H1 (cell line): ENCODE results near the gene MICALL2. TPM values are rescaled to one million over a fixed set of nuclear protein-coding genes. Genes with fewer than 3 reads are reported as not detected.

Experiments
- BACH1 ChIP-seq: IDR thresholded peaks from 2 replicates; pipeline ENCODE4 v1.6.1; 2012; ENCODE audit warnings: low read length, improper control_type of control experiment
- BCL11A ChIP-seq, 2 experiments: IDR thresholded peaks; one replicate each; pipeline ENCODE4 v1.6.1; 2011; ENCODE audit warnings: low read depth in 2 of 2, low read length in 2 of 2, mild to moderate bottlenecking in 2 of 2
- CREB1 ChIP-seq: IDR thresholded peaks from 2 replicates; pipeline ENCODE4 v1.6.1; 2012; ENCODE audit warnings: inconsistent platforms
- GTF2F1 ChIP-seq: IDR thresholded peaks from 2 replicates; pipeline ENCODE4 v1.6.1; 2012; ENCODE audit warnings: low read depth, low read length, improper control_type of control experiment, borderline replicate concordance
- HDAC6 ChIP-seq: IDR thresholded peaks from one replicate; pipeline ENCODE4 v1.7.1; 2012; ENCODE audit warnings: low read depth, mild to moderate bottlenecking, inconsistent platforms, low read length, moderate library complexity
- JUN ChIP-seq: IDR thresholded peaks from 2 replicates; pipeline ENCODE4 v1.6.1; 2011; ENCODE audit warnings: low read depth, mild to moderate bottlenecking, improper control_type of control experiment, low read length
- KDM5A ChIP-seq: fragments of 200-600 bp; IDR thresholded peaks from 2 replicates; pipeline ENCODE4 v1.7.1; 2012; ENCODE audit warnings: mild to moderate bottlenecking, low read length, inconsistent platforms, mixed read lengths
- PHF8 ChIP-seq: fragments of 200-600 bp; sonication (generic); conservative IDR thresholded peaks from 2 replicates; pipeline ENCODE4 v1.7.1; 2012; ENCODE audit warnings: low read depth, mild to moderate bottlenecking, inconsistent platforms, low read length, moderate library complexity
- POLR2A ChIP-seq, 2 experiments: IDR thresholded peaks; 1 replicate in 1 of 2; 2 replicates in 1 of 2; pipeline ENCODE4 v1.6.1; 2011; ENCODE audit warnings: low read depth in 2 of 2, low read length in 2 of 2, mild to moderate bottlenecking in 2 of 2; ENCODE audit errors: control extremely low read depth in 1 of 2
- RAD21 ChIP-seq, 2 experiments: IDR thresholded peaks in 1 of 2; conservative IDR thresholded peaks in 1 of 2; 2 replicates each; pipeline ENCODE4 v1.6.1; 2011; ENCODE audit warnings: low read depth in 2 of 2, low read length in 2 of 2, improper control_type of control experiment in 1 of 2, inconsistent platforms in 1 of 2, mild to moderate bottlenecking in 1 of 2, moderate library complexity in 1 of 2
- SAP30 ChIP-seq: fragments of 300-600 bp; sonication (generic); IDR thresholded peaks from 2 replicates; pipeline ENCODE4 v1.7.1; 2012; ENCODE audit warnings: low read length, moderate library complexity, mild to moderate bottlenecking, inconsistent platforms; ENCODE audit not compliant: insufficient read depth, insufficient replicate concordance
- SIN3A ChIP-seq, 2 experiments: IDR thresholded peaks in 1 of 2; conservative IDR thresholded peaks in 1 of 2; 2 replicates each; pipeline ENCODE4 v1.6.1; 2011 to 2012; ENCODE audit warnings: low read length in 2 of 2, improper control_type of control experiment in 1 of 2, low read depth in 1 of 2, mild to moderate bottlenecking in 1 of 2
- TAF1 ChIP-seq: IDR thresholded peaks from 2 replicates; pipeline ENCODE4 v1.6.1; 2011; ENCODE audit warnings: mild to moderate bottlenecking, low read depth, low read length
- TAF7 ChIP-seq: optimal IDR thresholded peaks from 2 replicates; pipeline ENCODE3; 2011; ENCODE audit warnings: low read depth, mild to moderate bottlenecking, inconsistent platforms, low read length, moderate library complexity, borderline replicate concordance
- TBP ChIP-seq: IDR thresholded peaks from 2 replicates; pipeline ENCODE4 v1.6.1; 2011; ENCODE audit warnings: low read depth, low read length, improper control_type of control experiment
- polyA plus RNA-seq, 7 experiments: library from polyadenylated mRNA; depleted of rRNA in 3 of 7; stranded (reverse) in 5 of 7; unstranded in 2 of 7; fragments of >200 nt in 5 of 7; fragments of 200-250 nt in 2 of 7; gene quantifications; 1 replicate in 5 of 7; 2 replicates in 1 of 7; 4 replicates in 1 of 7; pipeline versions ENCODE4 v1.2.1 to v1.2.3, GENCODE V29; 2011 to 2013; ENCODE audit warnings: missing spikeins in 2 of 7, mixed read lengths in 2 of 7
- total RNA-seq: library from RNA; stranded (reverse); fragmentation: NEBNext Ultra II Directional; extraction: Animal tissue kit (Norgen Biotek cat#: 25700); gene quantifications from 2 replicates; pipeline ENCODE4 v1.2.1, GENCODE V29; 2021
- TF ChIP-seq, protein P1 (sequence below): IDR thresholded peaks from 2 replicates; pipeline ENCODE4 v1.6.1; 2012; ENCODE audit warnings: inconsistent platforms
- TF ChIP-seq, protein P2 (sequence below): IDR thresholded peaks from 2 replicates; pipeline ENCODE4 v1.6.1; 2012; ENCODE audit warnings: inconsistent platforms

MICALL2 gene
- total and polyA plus RNA-seq, 2 of the 8 experiments (the other 6 are each of a cell fraction or from before 2014, with no cell fraction given): 5.3 to 8.5 TPM

DNA sequence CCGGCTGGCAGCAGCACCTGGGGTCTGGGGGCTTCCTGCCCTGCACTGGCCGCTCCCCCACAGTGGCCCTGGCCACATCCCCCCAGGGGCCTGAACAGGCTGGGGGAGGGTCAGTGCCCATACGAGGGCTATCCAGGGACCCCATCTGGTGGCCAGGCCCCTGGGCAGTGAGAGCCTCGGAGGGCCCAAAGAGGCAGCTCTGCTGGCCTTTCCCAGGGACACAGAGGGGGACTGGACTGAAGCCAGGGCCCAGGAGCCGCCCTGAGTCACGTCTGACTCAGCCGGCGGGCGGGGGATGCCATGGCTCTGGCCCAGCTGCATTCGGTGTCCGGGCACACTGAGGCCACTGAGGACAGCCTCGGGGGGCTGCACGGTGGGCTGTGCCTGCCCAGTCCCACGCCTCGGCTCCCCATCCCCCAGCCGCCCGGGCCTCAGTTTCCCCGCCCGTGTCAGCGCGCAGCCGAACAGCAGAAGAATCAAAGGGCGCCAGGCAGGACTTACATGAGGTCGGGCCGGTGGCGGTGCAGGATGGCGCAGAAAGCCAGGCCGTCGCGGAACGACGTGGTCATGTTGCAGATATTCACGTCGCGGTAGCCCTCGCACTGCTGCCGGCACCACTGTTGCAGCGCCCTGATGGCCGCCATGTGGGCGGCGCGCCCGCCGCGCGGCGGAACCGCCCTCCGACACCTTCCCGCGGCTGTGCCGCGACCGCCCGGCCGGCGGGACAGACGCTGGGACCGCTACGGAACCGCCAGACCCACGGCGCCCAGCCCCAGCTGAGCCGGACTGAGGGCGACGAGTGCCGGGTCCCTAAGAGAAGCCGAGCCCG lies at the start of gene MICALL2 (continued):
- TF ChIP-seq GTF2F1 (no peak), TBP (peak; percentile 32; the same call in 1 of the 2 replicates), HDAC6 (no peak), PHF8 (peak; percentile 82), BCL11A (IDR thresholded peaks at IDR 0.05; ENCODE audit: low read depth in 2 of 2, low read length in 2 of 2) (no peak), TAF1 (peak; percentile 66), BACH1 (peak; percentile 65; the same call in 1 of the 2 replicates), SIN3A (conservative IDR thresholded peaks at IDR 0.05 in 1 of 2, IDR thresholded peaks at IDR 0.05 in 1 of 2; ENCODE audit: low read depth in 1 of 2, low read length in 2 of 2) (peak in 1 of 2 experiments; percentile 68; a peak in 2 of 4 replicates), POLR2A (IDR thresholded peaks at IDR 0.05; ENCODE audit: control extremely low read depth in 1 of 2, low read depth in 2 of 2, low read length in 2 of 2) (peak in 1 of 2 experiments; percentile 83; a peak in 2 of 3 replicates), CREB1 (peak; percentile 76; the same call in 1 of the 2 replicates), SAP30 (no peak), JUN (no peak), TAF7 (no peak), KDM5A (no peak), RAD21 (IDR thresholded peaks at IDR 0.05 in 1 of 2, conservative IDR thresholded peaks at IDR 0.05 in 1 of 2; ENCODE audit: low read depth in 2 of 2, low read length in 2 of 2) (no peak)
- TF ChIP-seq, protein P1, sequence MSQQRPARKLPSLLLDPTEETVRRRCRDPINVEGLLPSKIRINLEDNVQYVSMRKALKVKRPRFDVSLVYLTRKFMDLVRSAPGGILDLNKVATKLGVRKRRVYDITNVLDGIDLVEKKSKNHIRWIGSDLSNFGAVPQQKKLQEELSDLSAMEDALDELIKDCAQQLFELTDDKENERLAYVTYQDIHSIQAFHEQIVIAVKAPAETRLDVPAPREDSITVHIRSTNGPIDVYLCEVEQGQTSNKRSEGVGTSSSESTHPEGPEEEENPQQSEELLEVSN: peak; percentile 16; the same call in 1 of the 2 replicates
- TF ChIP-seq, protein P2, sequence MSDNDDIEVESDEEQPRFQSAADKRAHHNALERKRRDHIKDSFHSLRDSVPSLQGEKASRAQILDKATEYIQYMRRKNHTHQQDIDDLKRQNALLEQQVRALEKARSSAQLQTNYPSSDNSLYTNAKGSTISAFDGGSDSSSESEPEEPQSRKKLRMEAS: peak; percentile 43; the same call in 1 of the 2 replicates
